CD1c-positive myeloid dendritic cell (primary cell): ENCODE measurements around the gene FBXO30.

Experiments used
- DNase-seq: peaks from one replicate; pipeline ENCODE4 v3.0.0-alpha.2; 2016; ENCODE audit errors: extremely low spot score

FBXO30 gene

GRCh38 chr6:145814501-145815308 lies at the start of gene FBXO30:
Gene FBXO30 (minus strand): TSS chr6:145814795. CDS start chr6:145806405, 8,390 bp downstream.
- DNase-seq = peak; percentile 96

- DNase-seq = peak; percentile 56
Measured at GRCh38 chr6:145863988-145864616, 49.5 kb upstream of the FBXO30 start.

- DNase-seq = peak; percentile 31
Measured at GRCh38 chr6:145863366-145863765, 48.8 kb upstream of the FBXO30 start.

GRCh38 chr6:145860562-145860961 lies 46.0 kb upstream of the FBXO30 start:
- DNase-seq = no peak

GRCh38 chr6:145850671-145851070 lies 36.1 kb upstream of the FBXO30 start:
- DNase-seq = no peak

- DNase-seq = no peak
Measured at GRCh38 chr6:145848541-145848940, 33.9 kb upstream of the FBXO30 start.

- DNase-seq = no peak
Measured at GRCh38 chr6:145845557-145845956, 31.0 kb upstream of the FBXO30 start.

- DNase-seq = no peak
Measured at GRCh38 chr6:145844933-145845540, 30.4 kb upstream of the FBXO30 start.

- no peak for DNase-seq
Measured at GRCh38 chr6:145842693-145843546, 28.3 kb upstream of the FBXO30 start.

GRCh38 chr6:145841668-145842067 lies 27.1 kb upstream of the FBXO30 start:
- DNase-seq = no peak

GRCh38 chr6:145839653-145840052 lies 25.1 kb upstream of the FBXO30 start:
- no peak for DNase-seq

- no peak for DNase-seq
Measured at GRCh38 chr6:145838305-145838704, 23.7 kb upstream of the FBXO30 start.

- no peak for DNase-seq
Measured at GRCh38 chr6:145836772-145837171, 22.2 kb upstream of the FBXO30 start.

GRCh38 chr6:145836170-145836569 lies 21.6 kb upstream of the FBXO30 start:
- DNase-seq = no peak

GRCh38 chr6:145830612-145831011 lies 16.0 kb upstream of the FBXO30 start:
- DNase-seq = no peak

GRCh38 chr6:145829950-145830349 lies 15.4 kb upstream of the FBXO30 start:
- DNase-seq = no peak

- no peak for DNase-seq
Measured at GRCh38 chr6:145829102-145829501, 14.5 kb upstream of the FBXO30 start.

- DNase-seq = no peak
Measured at GRCh38 chr6:145824344-145824743, 9.7 kb upstream of the FBXO30 start.

- DNase-seq = no peak
Measured at GRCh38 chr6:145823328-145823944, 8.8 kb upstream of the FBXO30 start.

GRCh38 chr6:145822456-145822855 lies 7.9 kb upstream of the FBXO30 start:
- DNase-seq = no peak

- DNase-seq = no peak
Measured at GRCh38 chr6:145819994-145820393, 5.4 kb upstream of the FBXO30 start.
